ENCODE data around the gene B4GALT3.

Gene B4GALT3

DNA sequence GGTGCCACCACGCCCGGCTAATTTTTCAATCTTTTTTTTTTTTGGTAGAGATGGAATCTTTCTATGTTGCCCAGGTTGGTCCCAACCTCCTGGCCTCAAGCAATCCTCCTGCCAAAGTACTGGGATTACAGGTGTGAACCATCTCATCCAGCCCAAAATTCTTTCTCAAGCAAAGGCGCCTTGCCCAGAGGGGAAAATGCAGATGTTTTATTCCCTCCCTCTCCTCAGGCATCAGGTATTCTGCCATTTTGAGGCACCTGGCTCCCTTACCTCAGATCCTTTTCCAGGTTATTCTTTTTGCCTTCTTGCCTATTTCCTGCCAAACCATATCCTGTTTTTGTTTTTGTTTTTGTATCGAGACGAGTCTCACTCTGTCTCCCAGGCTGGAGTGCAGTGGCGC is 11.1 kb upstream of the B4GALT3 start:
- DNase-seq (ENCODE audit: low spot score), result no peak

DNA sequence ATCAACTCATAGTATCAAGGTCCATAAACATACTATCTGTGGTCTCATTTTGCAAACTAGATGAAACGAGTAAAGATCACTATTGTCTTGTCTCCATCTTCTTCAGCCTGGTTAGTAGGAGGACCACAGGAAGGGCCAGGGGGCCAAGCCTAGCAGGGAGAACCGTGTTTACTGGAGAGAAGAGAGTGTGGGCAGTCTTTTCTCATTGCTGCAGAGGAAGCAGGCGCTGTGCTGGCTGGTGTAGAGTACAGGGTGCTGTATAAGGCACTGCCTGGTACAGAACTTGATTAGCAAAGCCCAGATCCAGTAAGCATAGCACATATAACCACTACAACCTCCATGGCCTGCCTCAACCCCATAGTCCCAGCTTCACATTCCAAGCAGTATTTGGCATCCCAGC is 10.0 kb upstream of the B4GALT3 start:
- DNase-seq (ENCODE audit: low spot score), result no peak

DNA sequence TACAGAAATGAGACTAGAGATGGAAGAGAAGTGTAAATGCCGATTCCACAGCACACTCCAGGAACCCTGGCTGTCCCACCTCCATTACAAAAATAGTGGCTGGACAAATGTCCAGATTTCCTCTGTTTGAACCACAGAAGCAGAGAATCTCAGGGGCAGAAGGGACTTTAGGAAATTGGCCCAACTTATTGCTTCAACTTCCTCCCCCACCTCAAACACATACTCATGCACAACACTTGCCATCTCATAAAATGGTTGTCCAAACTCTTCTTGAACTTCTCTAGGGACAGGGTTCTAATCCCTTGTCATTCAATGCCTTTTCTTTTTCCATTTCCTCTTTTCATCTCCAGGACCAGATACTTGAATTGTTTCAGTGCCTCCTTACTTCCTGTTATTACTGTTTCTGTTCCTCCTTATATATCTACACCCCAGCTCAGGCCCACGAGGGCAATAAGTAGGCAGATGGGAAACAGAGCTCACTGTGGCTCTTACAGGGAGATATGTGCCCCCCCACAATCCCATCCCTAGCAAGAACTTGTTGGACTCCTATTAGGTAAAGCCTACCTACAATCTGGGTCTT is 8.5 kb upstream of the B4GALT3 start:
- no peak for DNase-seq (ENCODE audit: low spot score)

DNA sequence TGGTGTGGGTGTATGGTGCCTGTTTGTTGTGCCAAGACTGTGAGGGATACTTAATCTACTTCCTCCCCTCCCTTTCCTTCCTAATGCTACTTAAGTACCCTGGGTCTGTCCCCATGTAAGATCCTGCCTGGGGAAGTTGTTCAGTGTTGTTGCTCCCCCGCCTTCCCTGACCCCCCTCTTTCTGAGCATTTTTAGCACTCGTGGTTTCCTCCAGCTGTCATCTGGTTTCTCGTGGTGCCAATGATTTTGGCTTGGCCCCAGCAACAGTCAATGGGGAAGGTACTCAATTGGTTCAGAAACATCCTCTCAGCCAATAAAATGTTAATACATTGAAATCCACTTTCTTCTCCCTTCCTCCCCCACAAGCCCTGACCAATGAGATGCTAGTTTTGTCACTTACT is 8.0 kb upstream of the B4GALT3 start:
- peak; percentile 88 for DNase-seq (ENCODE audit: low spot score)

DNA sequence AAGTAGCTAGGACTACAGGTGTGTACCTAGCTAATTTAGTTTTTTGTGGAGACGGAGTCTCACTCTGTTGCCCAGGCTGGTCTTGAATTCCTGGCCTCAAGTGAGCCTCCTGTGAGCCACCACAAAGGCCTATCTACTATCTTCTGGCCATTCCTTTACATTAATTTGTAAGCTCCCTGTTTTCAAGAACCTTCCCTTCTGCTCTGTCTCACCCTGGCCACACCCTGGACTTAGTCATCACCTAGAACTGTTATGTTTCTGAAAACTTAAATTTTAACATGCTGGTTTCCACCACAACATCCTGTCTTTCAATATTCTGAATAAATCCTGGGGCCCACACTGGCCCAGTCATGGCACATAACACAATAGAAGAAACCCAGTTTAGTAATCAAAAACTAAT is 4.9 kb upstream of the B4GALT3 start:
- no peak for DNase-seq (ENCODE audit: low spot score)

DNA sequence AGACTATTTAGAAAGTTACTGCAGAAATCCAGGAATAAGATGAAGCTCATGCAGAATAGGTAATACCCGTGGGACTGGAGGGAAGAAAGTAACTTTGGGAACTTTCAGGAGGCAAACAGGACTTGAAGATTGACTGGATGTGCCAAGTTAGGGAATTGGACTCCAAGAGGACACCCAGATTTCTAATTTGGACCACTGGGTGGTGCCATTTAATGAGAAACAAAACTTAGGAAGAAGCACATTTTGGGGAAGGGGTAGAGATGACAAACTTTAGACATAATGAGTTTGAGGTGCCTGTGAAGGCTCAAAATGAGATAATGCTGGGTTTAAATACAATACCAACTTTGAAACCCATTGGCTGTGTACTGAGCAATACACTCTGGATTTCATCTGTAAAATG is 3.3 kb upstream of the B4GALT3 start:
- DNase-seq (ENCODE audit: low spot score), result no peak

DNA sequence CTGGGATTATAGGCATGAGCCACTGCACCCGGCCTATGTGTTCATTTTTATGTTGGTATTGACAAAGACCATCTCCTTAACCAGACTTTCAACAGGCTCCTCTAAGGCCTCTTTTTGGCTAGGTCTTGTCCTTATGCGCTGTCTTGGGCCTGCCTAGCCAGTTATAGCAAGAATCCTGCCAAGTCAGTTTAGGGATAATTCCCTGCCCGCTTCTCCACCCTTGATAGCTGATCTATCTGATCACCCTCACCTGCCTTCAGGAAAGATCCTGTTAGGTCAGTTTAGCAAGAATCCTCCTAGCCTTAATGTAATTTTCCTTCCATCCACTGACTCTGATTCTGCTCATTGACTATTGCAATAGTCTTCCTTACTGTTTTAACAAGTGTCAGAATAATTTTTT is 2.4 kb upstream of the B4GALT3 start:
- no peak for DNase-seq (ENCODE audit: low spot score)

DNA sequence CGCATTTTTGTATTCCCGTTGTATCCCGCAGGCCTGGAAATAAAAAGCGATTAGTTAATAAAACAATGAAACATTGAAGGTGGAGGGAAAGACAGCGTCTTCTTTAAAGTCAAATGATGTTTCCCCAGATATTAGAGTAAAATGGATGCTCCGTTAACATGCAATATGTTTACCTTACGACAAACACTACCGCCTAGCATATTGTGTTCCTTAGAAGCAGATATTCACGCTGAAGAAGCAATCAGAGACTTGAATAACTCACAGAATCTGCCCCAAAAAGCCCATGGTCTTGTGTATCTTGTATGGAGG is 583 bp upstream of the B4GALT3 start:
- no peak for DNase-seq (ENCODE audit: low spot score)

DNA sequence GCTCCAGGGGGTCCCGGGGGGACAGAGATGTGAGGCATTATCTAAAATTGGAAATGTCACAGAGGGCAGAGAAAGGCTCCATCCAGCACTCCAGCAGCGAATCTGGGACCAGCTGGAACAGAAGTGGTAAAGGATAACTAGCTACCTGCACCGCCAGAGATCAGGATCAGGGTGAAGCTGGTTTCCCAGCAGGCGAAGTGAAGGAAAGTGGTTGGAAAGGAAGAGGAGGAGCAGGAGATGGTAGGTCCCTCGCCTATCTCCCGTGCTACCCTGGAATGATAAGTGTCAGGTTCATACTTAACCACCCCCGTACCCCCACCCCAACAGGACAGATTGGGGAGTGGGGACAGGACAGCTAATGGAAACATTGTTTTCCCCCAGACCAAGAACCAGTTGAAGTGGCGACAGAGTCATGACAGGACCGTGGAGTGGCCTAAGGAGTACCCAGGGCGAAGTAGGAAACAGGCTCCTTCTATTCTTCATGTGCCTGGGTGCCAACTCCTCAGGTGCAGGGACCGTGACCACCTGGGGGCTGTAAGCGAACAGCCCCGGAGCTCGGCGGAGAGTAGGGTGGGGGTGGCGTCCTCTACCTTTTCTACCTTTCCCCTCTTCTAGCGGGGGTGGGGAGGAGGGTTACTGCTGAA is 717 bp downstream of the B4GALT3 start:
- DNase-seq (ENCODE audit: low spot score), result no peak

DNA sequence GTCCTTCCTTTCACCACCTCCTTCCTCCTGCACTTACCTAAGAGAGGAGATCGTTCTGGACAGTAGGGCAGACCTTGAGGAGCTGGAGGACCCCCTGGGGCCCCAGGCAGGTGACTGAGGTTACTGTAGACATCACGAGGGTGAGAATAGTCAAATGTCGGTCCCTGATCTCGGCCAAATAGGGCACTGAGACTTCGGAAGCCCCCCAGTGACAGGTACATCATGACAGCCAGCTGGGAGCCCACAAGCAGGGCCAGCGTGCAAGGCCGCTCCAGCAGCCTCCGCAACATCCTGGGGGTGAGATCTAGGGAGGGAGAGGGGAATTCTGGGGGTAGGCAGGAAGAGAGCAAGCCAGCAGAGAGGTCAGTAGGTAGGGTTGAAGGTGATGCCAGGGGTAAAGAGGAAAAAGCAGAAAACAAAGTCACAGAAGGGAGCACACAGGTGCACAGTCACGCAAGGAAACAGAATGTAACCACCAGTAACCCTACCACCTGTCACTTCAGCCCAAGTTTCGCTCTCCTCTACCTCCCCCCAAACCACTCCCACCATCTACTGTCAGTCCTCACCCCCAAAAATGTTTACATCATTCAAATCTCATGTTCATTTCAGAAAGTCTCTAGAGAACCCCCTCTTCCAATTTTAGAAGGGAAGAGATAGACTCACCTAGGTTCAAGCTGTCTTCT is 1.4 kb downstream of the B4GALT3 start:
- no peak for DNase-seq (ENCODE audit: low spot score)

DNA sequence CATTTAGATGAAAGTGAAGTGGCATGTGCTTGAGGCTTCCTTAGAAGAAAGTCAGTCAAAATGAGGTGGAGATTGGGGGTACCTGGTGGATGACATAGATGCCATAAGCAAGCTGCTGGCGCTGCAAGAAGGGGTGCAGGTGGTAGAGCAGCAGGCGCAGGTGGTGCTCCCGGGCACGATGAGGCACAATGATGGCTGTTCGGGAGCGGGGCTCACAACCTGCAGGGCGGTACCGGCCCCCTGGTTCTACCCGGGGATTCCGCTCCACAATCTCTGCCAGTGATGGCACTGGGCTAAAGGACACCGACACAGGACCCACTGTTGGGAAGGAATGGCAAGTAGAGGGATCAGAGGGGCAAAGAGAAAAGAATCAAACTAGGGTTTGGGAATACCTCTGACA is 2.4 kb downstream of the B4GALT3 start:
- no peak for DNase-seq (ENCODE audit: low spot score)

DNA sequence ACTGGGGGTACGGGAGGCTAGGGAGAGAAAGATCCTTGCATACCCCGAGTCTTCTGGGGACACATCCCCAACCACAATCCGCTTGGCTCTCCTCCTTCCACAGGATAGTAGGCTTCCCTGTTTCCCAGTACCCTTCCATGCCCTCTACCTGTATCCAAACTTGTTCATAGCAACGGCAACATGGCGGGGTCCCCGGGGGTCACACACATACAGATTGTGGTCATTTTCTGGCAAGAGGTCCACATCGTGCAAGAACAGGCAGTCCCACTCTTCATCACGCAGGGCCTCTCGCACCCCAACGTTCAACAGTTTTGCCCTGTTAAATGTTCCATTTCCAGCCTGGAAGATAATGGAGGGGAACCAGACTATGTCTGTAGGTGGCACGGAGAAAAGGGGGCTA is 3.6 kb downstream of the B4GALT3 start:
- DNase-seq (ENCODE audit: low spot score), result no peak

DNA sequence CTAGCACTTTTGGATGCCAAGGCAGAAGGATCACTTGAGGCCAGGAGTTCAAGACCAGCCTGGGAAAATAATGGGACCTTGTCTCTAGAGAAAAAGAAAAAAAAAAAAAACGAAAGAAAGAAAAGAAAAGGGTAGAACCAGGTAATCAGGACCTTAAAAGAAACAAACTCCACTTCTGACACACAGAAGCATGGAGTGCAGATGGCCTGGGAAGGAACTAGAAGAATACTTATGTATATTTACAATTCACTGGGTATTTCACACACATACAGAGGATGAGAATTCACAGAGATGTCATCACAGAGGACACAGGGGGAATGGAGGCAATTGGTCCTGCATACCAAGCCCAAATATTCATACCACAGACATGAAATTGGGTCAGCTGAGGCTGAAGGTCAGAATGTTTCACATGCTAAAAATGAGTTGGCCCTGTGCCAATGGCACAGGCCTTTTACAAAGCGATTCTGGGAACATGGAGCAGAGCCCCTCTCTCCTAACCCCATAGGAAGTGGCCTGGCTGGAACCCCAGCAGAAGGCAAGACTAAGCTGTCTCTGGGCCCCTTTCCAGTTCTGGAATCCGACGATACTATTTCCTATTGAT is 4.4 kb downstream of the B4GALT3 start:
- DNase-seq (ENCODE audit: low spot score), result no peak

DNA sequence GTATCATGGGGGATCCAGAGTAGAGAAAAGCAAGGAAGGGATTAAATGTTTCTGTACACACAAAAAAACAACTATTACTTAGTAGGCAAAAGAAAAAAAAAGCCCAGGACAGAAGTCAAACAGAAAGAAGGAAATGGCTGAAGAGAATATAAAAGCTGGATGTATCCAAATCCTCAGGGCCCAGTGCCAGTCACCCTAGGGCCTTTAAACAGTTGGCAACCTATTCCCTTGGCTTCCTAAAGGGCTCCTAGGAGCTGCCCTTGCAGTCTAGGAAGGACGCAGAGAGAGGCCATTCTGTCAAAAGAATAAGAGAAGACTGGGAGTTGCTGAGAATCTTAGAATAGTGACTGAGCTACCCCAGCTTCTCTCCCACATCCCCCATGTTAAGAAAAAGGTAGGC is 5.0 kb downstream of the B4GALT3 start:
- no peak for DNase-seq (ENCODE audit: low spot score)

DNA sequence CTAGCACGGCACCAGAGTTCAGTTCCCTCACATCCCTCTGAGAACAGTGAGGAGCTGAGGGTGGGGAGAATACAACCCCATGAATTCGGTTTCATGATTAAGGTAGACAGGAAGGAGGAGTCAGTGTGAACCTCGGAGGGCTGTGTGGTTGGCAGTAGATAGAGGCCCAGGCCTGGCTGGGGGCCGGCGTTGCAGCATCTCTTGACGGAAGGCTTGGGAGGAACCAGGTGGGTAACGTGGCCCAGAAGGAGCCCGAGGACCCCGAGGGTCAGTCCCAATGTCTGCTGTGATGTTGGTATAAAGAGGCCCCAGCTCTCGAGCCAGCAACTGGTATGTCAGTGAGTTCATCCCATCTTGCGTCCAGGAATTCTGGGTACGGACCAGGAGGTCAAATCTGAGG is 5.6 kb downstream of the B4GALT3 start:
- DNase-seq (ENCODE audit: low spot score), result no peak

DNA sequence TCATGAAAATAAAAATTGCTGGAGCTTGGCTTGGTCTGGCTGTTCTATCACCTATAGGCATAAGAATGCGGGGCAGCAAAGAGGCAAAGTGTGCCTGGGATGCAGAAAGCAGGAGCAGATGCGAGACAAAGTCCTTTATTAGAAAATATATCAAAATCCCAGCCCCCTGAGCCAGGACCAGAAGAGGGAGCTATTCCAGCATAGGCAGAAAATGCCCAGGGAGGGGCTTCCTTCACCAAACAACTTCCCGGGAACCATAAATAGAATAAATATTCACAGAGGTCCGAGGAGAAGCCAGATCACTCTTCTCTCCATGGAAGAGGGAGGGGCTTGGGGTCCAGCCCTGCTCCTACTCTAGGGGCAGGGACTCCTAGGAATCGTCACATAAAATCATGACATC is 6.1 kb downstream of the B4GALT3 start:
- no peak for DNase-seq (ENCODE audit: low spot score)

DNA sequence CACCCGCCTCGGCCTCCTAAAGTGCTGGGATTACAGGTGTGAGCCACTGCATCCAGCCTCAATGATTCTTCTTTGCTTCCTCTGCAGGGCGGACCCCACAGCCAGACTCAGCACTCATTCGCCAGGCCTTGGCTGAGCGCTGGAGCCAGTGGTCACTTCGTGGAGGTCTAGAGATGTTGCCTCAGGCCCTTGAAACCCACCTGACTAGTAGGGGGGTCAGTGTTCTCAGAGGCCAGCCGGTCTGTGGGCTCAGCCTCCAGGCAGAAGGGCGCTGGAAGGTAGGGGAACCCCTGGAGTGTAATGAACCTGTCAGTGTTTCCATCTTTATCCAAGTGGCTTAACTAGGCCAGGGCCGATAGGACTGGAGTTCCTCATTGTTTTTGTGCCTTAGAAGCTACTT is 8.4 kb downstream of the B4GALT3 start:
- DNase-seq (ENCODE audit: low spot score), result no peak

DNA sequence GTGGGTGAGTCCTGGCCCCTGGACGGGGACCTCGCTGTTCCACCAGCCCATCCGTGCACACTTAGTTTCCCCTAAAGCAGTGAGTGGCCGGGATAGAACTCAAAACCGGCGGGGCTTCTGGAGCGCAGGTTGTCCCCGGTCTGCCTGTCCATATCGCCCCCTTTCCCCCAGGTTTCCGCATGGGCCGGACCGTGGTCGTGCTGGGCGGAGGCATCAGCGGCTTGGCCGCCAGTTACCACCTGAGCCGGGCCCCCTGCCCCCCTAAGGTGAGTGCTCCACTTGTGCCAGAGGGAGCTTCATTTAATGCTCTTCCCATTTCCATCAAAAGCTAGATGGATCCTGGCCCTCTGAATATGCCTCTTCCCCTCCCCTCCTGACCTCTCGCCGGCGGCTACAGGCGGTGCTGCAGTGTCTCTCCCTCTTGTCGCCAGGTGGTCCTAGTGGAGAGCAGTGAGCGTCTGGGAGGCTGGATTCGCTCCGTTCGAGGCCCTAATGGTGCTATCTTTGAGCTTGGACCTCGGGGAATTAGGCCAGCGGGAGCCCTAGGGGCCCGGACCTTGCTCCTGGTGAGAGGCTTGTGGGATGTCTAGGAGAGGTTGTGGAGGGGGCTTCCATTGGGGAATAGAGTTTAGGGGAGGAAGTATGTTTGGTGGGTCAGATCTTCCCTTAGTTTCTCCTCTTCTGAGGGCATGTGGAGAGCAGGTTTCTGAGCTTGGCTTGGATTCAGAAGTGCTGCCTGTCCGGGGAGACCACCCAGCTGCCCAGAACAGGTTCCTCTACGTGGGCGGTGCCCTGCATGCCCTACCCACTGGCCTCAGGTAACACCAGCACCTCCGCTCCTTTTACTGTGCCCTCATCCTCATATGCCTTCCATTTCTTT is 10.4 kb downstream of the B4GALT3 start:
- peak; percentile 56 for DNase-seq (ENCODE audit: low spot score)

DNA sequence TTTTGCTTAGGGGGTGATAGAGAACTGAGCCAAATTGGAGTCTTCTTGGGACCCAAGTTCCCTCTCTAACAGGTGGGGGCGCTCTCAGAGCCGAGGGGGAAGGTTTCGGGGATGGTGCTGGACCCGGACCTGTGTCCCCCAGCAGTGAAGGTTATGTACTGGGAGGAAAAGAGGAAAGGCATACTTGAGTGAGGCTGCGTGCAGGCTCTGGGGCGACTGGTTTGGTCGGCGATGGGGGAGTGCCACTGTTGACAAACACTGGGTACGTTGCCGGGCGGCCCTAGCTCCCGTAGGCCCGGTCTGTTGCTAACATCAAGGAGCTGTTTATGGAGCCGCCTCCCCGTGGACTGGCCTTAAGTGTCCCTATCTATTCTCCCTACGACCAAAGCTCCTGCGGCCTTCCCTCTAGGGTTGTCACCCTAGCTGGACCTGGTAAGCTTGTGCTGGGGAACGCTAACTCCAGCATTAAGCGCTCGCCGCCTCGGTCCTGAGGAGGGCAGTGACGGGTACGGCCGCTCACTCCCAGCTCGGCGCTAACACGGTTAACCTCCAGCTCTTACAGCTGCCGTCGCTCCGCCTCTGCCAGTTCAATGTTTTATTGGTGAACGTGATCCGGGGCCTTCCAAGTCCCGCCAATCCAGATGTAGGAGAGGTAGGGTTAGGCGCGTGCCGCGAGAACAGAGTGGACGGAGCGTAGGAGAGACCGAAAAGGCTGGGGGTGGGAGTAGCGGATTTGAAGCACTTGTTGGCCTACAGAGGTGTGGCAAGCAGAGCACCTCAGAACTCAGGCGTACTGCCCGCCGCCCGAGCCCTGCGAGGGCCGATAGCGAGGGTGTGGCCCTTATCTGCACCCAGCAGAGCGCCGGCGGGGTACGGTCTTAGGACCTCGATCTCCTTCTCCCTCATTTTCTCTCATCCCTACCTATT is 11.3 kb downstream of the B4GALT3 start, which contains the start of gene PPOX:
Gene PPOX (plus strand): TSS at position 685 of the 927 bp plus-strand sequence. CDS start 422 bp downstream, outside the sequence.
- peak; percentile 92 for DNase-seq (ENCODE audit: low spot score)

DNA sequence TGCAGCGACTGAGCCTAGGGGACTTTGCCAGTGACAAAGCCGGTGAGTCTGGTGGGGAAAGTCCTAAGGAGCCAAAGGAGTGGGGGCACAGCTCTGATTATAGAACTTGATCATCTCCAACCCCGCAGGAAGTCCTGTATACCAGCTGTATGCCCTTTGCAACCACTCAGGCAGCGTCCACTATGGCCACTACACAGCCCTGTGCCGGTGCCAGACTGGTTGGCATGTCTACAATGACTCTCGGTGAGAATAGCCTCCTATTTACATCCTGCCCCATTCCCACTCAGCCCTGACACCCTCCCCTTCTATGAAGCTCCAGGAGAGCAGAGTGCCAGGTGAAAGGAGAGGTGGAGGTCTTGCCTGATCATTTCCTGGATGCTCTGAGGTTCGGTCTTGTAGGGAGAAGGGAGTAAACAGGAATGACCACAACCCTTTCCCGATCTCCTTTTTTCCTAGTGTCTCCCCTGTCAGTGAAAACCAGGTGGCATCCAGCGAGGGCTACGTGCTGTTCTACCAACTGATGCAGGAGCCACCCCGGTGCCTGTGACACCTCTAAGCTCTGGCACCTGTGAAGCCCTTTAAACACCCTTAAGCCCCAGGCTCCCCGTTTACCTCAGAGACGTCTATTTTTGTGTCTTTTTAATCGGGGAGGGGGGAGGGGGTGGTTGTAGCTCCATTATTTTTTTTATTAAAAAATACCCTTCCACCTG is 12.3 kb downstream of the B4GALT3 start:
- no peak for DNase-seq (ENCODE audit: low spot score)

DNA sequence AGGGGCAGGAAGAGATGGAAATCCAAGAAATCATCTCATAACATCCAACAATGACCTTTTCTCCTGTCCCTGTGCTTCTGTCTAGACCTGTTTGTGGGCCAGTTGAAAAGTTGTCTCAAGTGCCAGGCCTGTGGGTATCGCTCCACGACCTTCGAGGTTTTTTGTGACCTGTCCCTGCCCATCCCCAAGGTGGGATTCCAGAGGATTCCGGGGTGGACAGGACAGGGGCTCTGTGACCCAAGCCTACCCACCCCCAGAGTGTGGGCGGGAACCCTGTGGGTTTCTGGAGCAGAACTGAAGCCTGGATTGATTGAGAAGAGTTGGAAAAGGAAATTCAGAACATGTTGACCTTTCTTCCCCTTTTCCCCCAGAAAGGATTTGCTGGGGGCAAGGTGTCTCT is 13.5 kb downstream of the B4GALT3 start:
- DNase-seq (ENCODE audit: low spot score), result no peak
